Muscle layer of duodenum (tissue), 2 donors: ENCODE measurements around the gene TMEM183A.
"Not testable (repeated sequence)": the region's sequence is repeated elsewhere in the genome, so short reads cannot be mapped to it uniquely, and the experiment has no call there.

Experiments
- H3K27ac ChIP-seq: one replicate; pipeline ENCODE4 v1.7.0; 2013; ENCODE audit warnings: mild to moderate bottlenecking, low read length
- H3K27me3 ChIP-seq: one replicate; pipeline ENCODE4 v1.7.0; 2013; ENCODE audit warnings: low read depth, mild to moderate bottlenecking, control low read depth, low read length
- H3K36me3 ChIP-seq, 2 donors: one replicate each; pipeline ENCODE4 v1.7.0; 2013; ENCODE audit warnings: low read length in 2 of 2, control low read depth in 1 of 2, mild to moderate bottlenecking in 1 of 2; ENCODE audit not compliant: insufficient read depth in 2 of 2, control insufficient read depth in 1 of 2
- H3K4me1 ChIP-seq, 2 donors: one replicate each; pipeline ENCODE4 v1.7.0; 2013; ENCODE audit warnings: low read length in 2 of 2, mild to moderate bottlenecking in 2 of 2, control low read depth in 1 of 2, moderate library complexity in 1 of 2; ENCODE audit not compliant: insufficient read depth in 2 of 2, control insufficient read depth in 1 of 2
- H3K4me3 ChIP-seq, 2 donors: one replicate each; pipeline ENCODE4 v1.7.0; 2013; ENCODE audit warnings: low read length in 2 of 2, low read depth in 1 of 2, mild to moderate bottlenecking in 1 of 2
- H3K9me3 ChIP-seq, 2 donors: one replicate each; pipeline ENCODE4 v1.7.0; 2013; ENCODE audit warnings: low read length in 2 of 2, control low read depth in 1 of 2, mild to moderate bottlenecking in 1 of 2; ENCODE audit not compliant: control insufficient read depth in 1 of 2
- donor health status: healthy.

The TMEM183A gene

DNA sequence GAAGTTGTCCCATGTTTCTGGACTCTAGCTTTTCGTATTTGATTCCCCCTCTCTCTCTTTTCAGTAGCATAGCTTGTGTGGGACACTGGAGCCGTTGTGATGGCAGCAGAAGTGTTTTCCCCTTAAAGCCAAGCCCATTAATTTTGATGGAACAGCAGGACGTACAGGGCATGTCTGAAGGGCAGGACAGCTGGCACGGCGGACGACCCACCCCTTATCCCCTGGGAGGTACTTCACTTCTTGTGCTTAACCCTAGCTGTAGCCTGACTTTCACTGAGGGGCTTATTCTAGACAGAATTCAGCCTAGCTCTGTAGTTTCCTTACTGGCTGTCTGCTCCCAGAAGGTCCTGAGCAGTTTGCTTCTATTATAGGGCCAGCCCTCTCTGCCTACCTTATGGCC is 10.5 kb downstream of the TMEM183A start:
- Histone ChIP-seq H3K4me3 (no peak overlapping the region), H3K4me1 (no peaks in the 10 kb centered on the region), H3K9me3 (no peaks in the 10 kb centered on the region), H3K27ac (no peak overlapping the region), H3K27me3 (no peaks in the 10 kb centered on the region), H3K36me3 (peaks cover 75 to 91% of the 10 kb centered on the region in 2 donors)

DNA sequence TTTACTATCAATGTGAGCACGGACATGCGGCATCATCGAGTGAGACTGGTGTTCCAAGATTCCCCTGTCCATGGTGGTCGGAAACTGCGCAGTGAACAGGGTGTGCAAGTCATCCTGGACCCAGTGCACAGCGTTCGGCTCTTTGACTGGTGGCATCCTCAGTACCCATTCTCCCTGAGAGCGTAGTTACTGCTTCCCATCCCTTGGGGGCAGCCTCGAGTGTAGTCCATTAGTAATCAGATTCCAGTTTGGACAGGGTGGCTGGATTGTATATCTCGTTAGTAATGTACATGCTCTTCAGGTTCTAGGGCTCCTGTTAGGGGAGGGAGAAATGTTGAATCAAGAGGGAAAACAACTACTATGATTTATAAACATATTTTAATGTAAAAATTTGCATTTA is 15.7 kb downstream of the TMEM183A start:
- not testable (repeated sequence) for H3K4me3 ChIP-seq
- peaks cover 44 to 66% of the 10 kb centered on the region in 2 donors for H3K36me3 ChIP-seq

DNA sequence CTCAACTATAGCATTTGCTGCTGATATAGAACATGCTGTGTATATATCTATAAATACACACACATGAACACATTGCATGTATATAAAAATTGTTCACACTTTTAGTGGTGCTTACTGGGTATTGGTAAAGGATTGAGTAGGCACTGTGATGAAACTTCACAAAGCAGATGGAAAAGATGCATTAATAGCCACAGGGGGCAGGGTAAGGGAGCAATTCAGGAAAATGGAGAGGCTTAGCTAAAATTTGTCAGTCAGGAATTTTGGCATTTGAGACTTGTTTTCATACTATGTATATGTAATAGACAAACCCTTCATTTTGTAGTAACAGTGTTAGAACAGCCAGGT is 18.5 kb downstream of the TMEM183A start:
- no peaks in the 10 kb centered on the region for H3K9me3 ChIP-seq
- H3K4me1 ChIP-seq, result peaks cover 0 to 20% of the 10 kb centered on the region in 2 donors
- no peaks in the 10 kb centered on the region for H3K27me3 ChIP-seq
- H3K4me3 ChIP-seq, result peak overlapping the region; percentile 47 to 70
- H3K36me3 ChIP-seq, result peaks cover 25 to 40% of the 10 kb centered on the region in 2 donors
- no peak overlapping the region for H3K27ac ChIP-seq

More for the DNA sequence above, 15.7 kb downstream of the TMEM183A start:
- H3K27me3 ChIP-seq, H3K9me3 ChIP-seq, H3K27ac ChIP-seq: not testable (repeated sequence)
- peaks cover 0 to 12% of the 10 kb centered on the region in 2 donors for H3K4me1 ChIP-seq

DNA sequence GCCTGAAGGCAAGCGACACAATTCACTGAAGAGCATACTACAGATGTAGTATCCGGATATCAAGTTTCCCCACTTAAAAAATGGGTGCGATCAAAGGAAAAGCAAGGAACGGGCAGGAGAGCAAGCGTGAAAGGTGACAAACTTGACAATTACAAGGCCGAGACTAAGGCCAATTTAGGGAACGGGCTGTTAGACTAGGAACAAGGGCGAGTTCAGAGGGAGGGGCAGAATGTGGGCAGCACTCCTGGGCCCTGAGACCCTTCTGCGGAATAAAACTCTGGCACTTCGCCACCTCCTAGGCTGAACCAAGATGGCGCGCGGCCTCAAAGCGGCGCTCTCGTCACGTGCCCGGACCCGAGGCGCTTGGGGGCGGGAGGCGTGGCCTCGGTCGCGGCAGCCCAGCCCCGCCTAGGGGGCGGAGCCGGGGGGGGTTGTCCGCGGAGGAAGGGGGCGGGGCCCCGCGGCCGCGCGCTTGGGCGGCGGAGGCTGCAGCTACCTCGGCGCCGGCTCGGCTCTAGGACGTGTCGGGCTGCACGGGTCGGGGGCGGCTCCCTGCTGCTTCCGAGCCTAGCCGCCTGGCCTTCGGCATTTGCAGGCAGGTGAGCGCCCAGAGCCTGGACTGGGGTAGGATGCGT is 19.0 kb downstream of the TMEM183A start, which contains the start of gene PPFIA4:
Gene PPFIA4 (plus strand): TSS at position 461 of the 635 bp plus-strand sequence. CDS start 12,518 bp downstream, outside the sequence.
- peaks cover 22 to 35% of the 10 kb centered on the region in 2 donors for H3K36me3 ChIP-seq
- no peak within 1 kb of the TSS for H3K27ac ChIP-seq
- peaks cover 0 to 20% of the 10 kb centered on the region in 2 donors for H3K4me1 ChIP-seq
- no peaks in the 10 kb centered on the region for H3K9me3 ChIP-seq
- no peaks in the 10 kb centered on the region for H3K27me3 ChIP-seq
- peak within 1 kb of the TSS; percentile 65 to 70 for H3K4me3 ChIP-seq

DNA sequence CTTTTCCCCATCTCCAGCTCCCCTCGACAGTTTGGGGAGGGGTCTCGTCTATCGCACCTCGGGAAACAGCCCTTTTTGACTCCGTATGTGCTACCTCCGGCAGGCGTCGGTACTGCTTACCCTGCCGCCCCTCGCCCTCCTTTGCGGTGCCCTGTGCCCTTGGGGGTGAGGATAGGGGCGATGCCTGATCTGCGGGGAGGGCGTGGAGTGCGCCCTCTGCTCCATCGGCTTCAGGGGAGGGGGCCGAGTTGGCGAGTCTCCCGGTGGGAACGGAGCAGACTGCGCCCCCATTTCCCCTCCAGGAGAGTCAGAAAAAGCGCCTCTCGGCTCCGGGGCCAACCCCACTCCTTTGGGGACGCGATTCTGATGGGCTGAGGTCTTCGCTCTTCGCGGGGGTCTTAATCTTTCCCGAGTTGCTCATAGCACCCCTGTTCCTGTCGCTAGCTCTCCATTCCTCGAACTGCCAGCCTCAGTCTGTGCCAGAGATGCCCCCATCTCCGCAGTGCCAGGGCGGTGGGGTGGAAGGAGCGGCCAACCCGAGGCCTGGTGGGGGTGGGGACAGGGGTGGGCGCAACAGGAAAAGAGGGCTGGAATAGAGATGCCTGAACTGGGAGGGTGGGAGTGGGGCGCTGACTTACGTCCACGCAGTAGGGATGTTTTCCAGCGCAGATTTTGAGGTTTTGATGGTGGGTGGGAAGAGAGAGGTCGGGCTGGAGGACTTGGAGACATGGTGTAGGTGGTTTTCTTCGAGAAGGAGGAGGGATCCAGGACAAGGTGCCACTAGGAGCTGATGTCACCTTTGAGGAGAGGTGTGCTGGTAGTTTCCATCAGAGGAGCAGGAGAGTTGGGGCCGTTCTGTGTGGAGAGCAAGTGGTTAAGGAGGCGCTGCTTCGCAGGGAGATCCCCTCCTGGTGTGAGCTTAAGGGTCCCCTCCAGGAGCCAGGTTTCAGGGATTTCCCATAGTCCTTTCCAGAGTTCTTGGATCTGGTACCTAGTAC is 19.8 kb downstream of the TMEM183A start:
- H3K4me1 ChIP-seq, result peaks cover 0 to 20% of the 10 kb centered on the region in 2 donors
- peaks cover 13 to 27% of the 10 kb centered on the region in 2 donors for H3K36me3 ChIP-seq
- no peak overlapping the region for H3K27ac ChIP-seq
- H3K4me3 ChIP-seq, result peak overlapping the region; percentile 65 to 70
- no peaks in the 10 kb centered on the region for H3K27me3 ChIP-seq
- H3K9me3 ChIP-seq, result no peaks in the 10 kb centered on the region

DNA sequence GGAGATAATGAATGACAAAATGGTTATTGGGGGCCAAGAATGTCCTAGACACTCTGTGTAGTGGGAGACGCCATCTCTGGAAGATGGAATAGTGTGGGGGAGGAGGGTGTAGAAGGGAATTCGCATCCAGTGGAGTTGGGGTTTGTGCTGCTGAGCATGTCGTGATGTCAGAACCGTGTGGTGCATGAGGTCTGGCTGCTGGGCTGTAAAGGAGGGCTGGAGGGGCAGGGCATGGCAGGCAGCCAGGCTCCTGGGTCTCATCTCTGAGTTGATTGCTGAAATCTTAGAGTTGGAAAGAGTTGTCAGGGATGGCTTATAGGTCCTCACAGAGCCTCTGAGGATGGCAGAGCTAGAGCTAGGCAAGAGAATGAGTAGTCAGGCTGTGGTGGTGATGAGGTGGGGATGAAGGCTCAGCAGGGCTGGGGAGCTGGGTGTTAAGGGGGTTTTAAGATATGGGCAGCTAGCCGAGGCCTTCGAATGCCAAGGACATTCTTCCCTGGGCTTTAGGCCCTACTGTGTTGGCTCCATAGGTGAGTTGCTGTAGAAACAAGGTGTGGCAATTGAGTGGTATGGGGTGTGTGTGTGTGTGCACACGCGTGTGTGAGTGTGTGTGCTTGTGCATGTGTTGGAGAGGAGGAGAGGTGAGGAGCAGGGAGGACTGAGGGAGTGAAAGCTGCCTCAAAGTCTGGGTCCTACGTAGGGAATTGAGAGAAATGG is 21.1 kb downstream of the TMEM183A start:
- no peaks in the 10 kb centered on the region for H3K27me3 ChIP-seq
- H3K4me1 ChIP-seq, result peaks cover 0 to 20% of the 10 kb centered on the region in 2 donors
- no peak overlapping the region for H3K27ac ChIP-seq
- no peaks in the 10 kb centered on the region for H3K9me3 ChIP-seq
- H3K36me3 ChIP-seq, result peaks cover 12 to 18% of the 10 kb centered on the region in 2 donors
- H3K4me3 ChIP-seq, result no peak overlapping the region

DNA sequence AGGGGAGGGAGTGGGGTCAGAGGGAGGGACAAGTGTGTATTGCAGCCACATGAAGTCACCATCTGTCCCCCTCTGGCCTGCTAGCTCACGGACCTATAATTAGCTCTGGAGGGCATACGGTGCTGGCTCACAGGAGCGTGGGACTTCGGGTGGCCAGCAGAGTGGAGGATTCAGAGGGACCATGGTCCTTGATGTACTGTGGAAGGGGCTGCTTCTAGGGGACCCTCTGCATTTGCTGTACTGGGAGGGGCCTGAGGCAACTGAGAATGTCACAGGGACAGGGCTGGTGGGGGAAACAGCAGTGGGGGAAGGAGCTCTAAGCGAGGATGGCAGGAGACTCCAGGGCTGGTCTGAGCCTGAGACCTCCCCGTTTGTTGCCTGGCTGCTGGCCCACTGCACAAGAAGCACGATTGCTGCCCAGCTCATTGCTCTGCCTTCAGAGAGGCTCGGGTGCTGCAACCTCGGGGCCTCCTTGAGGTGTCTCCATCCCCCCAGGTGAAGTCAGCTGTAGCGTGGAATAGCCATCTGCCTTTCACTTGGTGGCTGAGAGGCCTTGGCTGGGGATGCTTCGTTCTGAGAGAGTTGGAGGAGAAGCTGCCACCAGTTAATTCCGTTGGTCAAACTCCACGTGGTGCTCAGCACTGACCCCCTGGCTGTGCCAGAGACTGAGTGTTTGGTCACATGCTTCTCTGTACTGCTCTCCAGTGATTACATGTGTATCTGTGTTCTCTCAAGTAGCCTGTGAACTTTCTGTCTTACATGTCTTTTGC is 21.8 kb downstream of the TMEM183A start:
- H3K4me3 ChIP-seq, result no peak overlapping the region
- peaks cover 0 to 20% of the 10 kb centered on the region in 2 donors for H3K4me1 ChIP-seq
- no peaks in the 10 kb centered on the region for H3K9me3 ChIP-seq
- H3K27me3 ChIP-seq, result no peaks in the 10 kb centered on the region
- no peak overlapping the region for H3K27ac ChIP-seq
- H3K36me3 ChIP-seq, result peaks cover 5 to 11% of the 10 kb centered on the region in 2 donors

DNA sequence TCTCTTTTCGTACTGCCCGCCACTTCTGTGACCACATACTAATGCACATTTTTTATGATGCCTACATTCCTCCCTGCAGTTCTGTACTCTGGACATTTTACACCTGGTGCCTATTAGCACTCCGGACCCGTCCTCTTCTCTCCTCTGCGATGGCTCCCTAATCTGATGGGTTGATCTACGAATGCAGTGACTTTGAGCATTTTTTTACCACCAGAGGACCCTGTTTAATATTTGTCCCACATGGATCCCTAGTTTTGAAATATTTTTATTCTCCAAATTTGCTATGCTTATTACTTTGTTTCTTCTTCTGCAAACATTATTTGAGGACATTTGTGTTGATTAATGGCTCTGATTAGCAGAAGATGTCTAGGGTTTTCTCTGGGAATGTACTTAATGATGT is 24.3 kb downstream of the TMEM183A start:
- H3K27ac ChIP-seq, result no peak overlapping the region
- H3K27me3 ChIP-seq, result no peaks in the 10 kb centered on the region
- no peaks in the 10 kb centered on the region for H3K9me3 ChIP-seq
- H3K4me1 ChIP-seq, result peaks cover 0 to 17% of the 10 kb centered on the region in 2 donors
- no peaks in the 10 kb centered on the region for H3K36me3 ChIP-seq
- H3K4me3 ChIP-seq, result no peak overlapping the region

DNA sequence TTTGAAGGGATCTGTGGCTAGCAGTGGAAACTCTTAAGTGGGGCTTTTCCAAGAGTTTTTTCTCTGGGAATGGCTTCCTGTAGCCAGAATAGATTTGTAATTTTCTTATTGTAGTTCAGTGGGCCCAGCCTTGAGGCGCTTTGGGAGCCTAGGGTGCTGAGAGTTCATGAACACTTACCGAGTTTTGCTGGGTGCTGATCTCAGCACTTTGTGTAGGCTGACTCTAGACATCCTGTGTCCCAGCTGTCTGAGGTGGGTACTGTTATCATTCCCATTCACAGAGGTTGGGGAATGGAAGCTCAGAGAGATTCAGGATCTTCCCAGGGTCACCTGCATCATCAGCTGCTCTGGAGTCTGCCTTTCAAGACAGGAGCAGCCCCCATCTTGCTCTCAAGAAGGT is 26.1 kb downstream of the TMEM183A start:
- H3K36me3 ChIP-seq, result no peaks in the 10 kb centered on the region
- no peak overlapping the region for H3K27ac ChIP-seq
- H3K4me3 ChIP-seq, result no peak overlapping the region
- peaks cover 4% of the 10 kb centered on the region for H3K27me3 ChIP-seq
- H3K9me3 ChIP-seq, result no peaks in the 10 kb centered on the region
- H3K4me1 ChIP-seq, result peaks cover 0 to 20% of the 10 kb centered on the region in 2 donors

DNA sequence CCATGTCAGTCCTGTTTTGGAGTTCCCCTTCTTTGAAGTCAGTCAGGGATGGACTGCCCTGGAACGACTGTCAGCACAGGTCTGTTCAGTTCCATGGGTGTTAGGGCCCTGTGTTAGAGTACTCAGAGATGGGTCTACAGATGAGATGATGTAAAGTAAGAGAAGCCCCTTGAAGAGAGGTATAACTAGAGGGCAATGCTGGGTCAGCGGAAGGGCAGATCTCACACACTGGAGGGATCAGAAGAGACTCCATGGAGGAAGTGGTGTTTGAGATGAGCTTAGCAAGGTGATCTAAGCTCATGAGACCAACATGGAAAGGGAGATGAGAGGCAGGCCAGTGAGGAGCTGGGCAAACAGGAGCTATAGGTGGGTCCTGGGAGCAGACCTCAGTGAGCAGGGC is 26.7 kb downstream of the TMEM183A start:
- H3K36me3 ChIP-seq, result no peaks in the 10 kb centered on the region
- H3K27me3 ChIP-seq, result peaks cover 4% of the 10 kb centered on the region
- no peak overlapping the region for H3K27ac ChIP-seq
- H3K4me1 ChIP-seq, result peaks cover 0 to 23% of the 10 kb centered on the region in 2 donors
- H3K9me3 ChIP-seq, result no peaks in the 10 kb centered on the region
- no peak overlapping the region for H3K4me3 ChIP-seq
